ENCODE results near the gene MUSTN1. TPM values are rescaled to one million over a fixed set of nuclear protein-coding genes. Genes with fewer than 3 reads are reported as not detected.

Gene MUSTN1
- total and polyA plus RNA-seq, 2 of the 13 experiments (the other 11 are each of a cell fraction or from before 2014, with no cell fraction given): 0.84 to 1.4 TPM

- Histone ChIP-seq H3K9ac (ENCODE audit: insufficient read depth, low read depth, low read length) (no peak overlapping the region), H3K4me2 (ENCODE audit: low read depth, low read length) (no peak overlapping the region), H3K27ac (ENCODE audit: extremely low read length, insufficient read depth, low read length) (no peak overlapping the region), H3K79me2 (ENCODE audit: insufficient read depth, low read length) (no peaks in the 10 kb centered on the region), H3K4me1 (ENCODE audit: insufficient read depth, low read length) (peaks cover 7% of the 10 kb centered on the region), H2AFZ (ENCODE audit: low read length) (no peak overlapping the region), H3K4me3 (replicated peaks in 1 of 3; ENCODE audit: insufficient read depth in 1 of 3, low read depth in 2 of 3, low read length in 3 of 3) (no peak overlapping the region), H3K36me3 (replicated peaks in 1 of 2; ENCODE audit: control insufficient read depth in 1 of 2, insufficient read depth in 2 of 2, low read length in 2 of 2) (0 out of 5 replicates have a peak, but pooled peaks cover 0 to 3% of the 10 kb centered on the region in 2 experiments), H4K20me1 (ENCODE audit: insufficient read depth, low read length) (no peaks in the 10 kb centered on the region), H3K9me3 (ENCODE audit: low read length) (no peaks in the 10 kb centered on the region), H3K27me3 (ENCODE audit: control insufficient read depth in 1 of 2, insufficient read depth in 2 of 2, low read length in 2 of 2) (no peaks in the 10 kb centered on the region)
- 91% methylated on average over 4 of the region's 4 CpGs for whole genome bisulfite sequencing (ENCODE audit: low lambda C conversion rate)
- FAIRE-seq (no peak), DNase-seq (ENCODE audit: low spot score) (no peak), ATAC-seq (peak; percentile 85)
- in situ Hi-C loops (cut with HindIII; ENCODE audit: extremely low pct_ligation_motif_present, low pct_unique_long_range_greater_than_20kb): no loop called here
- ChIA-PET CTCF (ENCODE audit: low intra/inter-chr PET ratio, low total read pairs) (no interaction called here), POLR2A (no interaction called here)
- TF ChIP-seq CTCF (CRISPR knock-in tag; IDR thresholded peaks at IDR 0.05) (peak; percentile 25; the same call in 1 of the 2 replicates), SMC3 (IDR thresholded peaks at IDR 0.05; ENCODE audit: low read length) (peak; percentile 7; the same call in 1 of the 2 replicates), STAG1 (CRISPR knock-in tag; IDR thresholded peaks at IDR 0.05) (0 out of 2 replicates have a peak, but pooled peaks have one; percentile 18), RARG (CRISPR knock-in tag; IDR thresholded peaks at IDR 0.05; ENCODE audit: low read depth) (no peak)
- TF ChIP-seq, protein P1, sequence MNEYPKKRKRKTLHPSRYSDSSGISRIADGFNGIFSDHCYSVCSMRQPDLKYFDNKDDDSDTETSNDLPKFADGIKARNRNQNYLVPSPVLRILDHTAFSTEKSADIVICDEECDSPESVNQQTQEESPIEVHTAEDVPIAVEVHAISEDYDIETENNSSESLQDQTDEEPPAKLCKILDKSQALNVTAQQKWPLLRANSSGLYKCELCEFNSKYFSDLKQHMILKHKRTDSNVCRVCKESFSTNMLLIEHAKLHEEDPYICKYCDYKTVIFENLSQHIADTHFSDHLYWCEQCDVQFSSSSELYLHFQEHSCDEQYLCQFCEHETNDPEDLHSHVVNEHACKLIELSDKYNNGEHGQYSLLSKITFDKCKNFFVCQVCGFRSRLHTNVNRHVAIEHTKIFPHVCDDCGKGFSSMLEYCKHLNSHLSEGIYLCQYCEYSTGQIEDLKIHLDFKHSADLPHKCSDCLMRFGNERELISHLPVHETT (CRISPR knock-in tag; conservative IDR thresholded peaks at IDR 0.05): no peak
- intact Hi-C loops (cut with micrococcal nuclease; ENCODE audit: unreplicated experiment): no loop called here
- no TSS peak for BruUV-seq (replicated peaks)
Observed at GRCh38 chr3:52879090-52879489, 44.3 kb upstream of the MUSTN1 start.

DNA sequence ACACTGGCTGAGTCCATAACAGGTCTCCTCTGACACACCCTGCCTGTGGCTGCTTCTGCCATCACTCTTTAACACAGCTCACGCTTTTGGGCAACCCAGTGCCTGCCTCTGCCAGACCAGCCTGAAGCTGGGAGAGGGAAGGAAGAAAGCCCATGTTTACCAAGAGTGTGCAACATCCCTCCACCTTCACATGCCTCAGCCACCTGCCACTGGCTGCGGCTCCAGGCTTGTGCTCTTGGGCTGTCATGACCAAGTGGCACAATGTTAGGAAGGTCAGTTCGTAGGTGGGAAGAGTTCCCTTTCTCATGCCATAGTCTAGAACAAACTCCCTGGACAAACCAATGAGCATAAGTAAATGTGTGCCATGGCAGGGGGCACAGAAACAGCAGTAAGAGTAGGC is 42.3 kb upstream of the MUSTN1 start:
- no peak overlapping the region for H3K4me2 ChIP-seq (ENCODE audit: low read depth, low read length)
- BruUV-seq (replicated peaks): no TSS peak
- no peak for TF ChIP-seq ATF1 (CRISPR knock-in tag; IDR thresholded peaks at IDR 0.05)
- TF ChIP-seq, protein P2, sequence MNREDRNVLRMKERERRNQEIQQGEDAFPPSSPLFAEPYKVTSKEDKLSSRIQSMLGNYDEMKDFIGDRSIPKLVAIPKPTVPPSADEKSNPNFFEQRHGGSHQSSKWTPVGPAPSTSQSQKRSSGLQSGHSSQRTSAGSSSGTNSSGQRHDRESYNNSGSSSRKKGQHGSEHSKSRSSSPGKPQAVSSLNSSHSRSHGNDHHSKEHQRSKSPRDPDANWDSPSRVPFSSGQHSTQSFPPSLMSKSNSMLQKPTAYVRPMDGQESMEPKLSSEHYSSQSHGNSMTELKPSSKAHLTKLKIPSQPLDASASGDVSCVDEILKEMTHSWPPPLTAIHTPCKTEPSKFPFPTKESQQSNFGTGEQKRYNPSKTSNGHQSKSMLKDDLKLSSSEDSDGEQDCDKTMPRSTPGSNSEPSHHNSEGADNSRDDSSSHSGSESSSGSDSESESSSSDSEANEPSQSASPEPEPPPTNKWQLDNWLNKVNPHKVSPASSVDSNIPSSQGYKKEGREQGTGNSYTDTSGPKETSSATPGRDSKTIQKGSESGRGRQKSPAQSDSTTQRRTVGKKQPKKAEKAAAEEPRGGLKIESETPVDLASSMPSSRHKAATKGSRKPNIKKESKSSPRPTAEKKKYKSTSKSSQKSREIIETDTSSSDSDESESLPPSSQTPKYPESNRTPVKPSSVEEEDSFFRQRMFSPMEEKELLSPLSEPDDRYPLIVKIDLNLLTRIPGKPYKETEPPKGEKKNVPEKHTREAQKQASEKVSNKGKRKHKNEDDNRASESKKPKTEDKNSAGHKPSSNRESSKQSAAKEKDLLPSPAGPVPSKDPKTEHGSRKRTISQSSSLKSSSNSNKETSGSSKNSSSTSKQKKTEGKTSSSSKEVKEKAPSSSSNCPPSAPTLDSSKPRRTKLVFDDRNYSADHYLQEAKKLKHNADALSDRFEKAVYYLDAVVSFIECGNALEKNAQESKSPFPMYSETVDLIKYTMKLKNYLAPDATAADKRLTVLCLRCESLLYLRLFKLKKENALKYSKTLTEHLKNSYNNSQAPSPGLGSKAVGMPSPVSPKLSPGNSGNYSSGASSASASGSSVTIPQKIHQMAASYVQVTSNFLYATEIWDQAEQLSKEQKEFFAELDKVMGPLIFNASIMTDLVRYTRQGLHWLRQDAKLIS (CRISPR knock-in tag; IDR thresholded peaks at IDR 0.05): no peak
- TF ChIP-seq, protein P3, sequence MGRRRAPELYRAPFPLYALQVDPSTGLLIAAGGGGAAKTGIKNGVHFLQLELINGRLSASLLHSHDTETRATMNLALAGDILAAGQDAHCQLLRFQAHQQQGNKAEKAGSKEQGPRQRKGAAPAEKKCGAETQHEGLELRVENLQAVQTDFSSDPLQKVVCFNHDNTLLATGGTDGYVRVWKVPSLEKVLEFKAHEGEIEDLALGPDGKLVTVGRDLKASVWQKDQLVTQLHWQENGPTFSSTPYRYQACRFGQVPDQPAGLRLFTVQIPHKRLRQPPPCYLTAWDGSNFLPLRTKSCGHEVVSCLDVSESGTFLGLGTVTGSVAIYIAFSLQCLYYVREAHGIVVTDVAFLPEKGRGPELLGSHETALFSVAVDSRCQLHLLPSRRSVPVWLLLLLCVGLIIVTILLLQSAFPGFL (CRISPR knock-in tag; IDR thresholded peaks at IDR 0.05): no peak

More for the DNA sequence above, 42.3 kb upstream of the MUSTN1 start:
- H3K4me3 ChIP-seq (replicated peaks in 1 of 3; ENCODE audit: insufficient read depth in 1 of 3, low read depth in 2 of 3, low read length in 3 of 3): no peak overlapping the region
- ATAC-seq: no peak
- 97% methylated on average over 3 of the region's 3 CpGs for WGBS (ENCODE audit: low lambda C conversion rate)
- POLR2A ChIA-PET: no interaction called here
- no peaks in the 10 kb centered on the region for H4K20me1 ChIP-seq (ENCODE audit: insufficient read depth, low read length)
- no peak overlapping the region for H3K27ac ChIP-seq (ENCODE audit: extremely low read length, insufficient read depth, low read length)
- H3K79me2 ChIP-seq (ENCODE audit: insufficient read depth, low read length): no peaks in the 10 kb centered on the region
- no peak for DNase-seq (ENCODE audit: low spot score)
- intact Hi-C loops (cut with micrococcal nuclease; ENCODE audit: unreplicated experiment): no loop called here
- H3K9ac ChIP-seq (ENCODE audit: insufficient read depth, low read depth, low read length): no peak overlapping the region
- H3K36me3 ChIP-seq (replicated peaks in 1 of 2; ENCODE audit: control insufficient read depth in 1 of 2, insufficient read depth in 2 of 2, low read length in 2 of 2): 0 out of 5 replicates have a peak, but pooled peaks cover 0 to 3% of the 10 kb centered on the region in 2 experiments
- no peaks in the 10 kb centered on the region for H3K27me3 ChIP-seq (ENCODE audit: control insufficient read depth in 1 of 2, insufficient read depth in 2 of 2, low read length in 2 of 2)
- H2AFZ ChIP-seq (ENCODE audit: low read length): no peak overlapping the region
- peaks cover 15% of the 10 kb centered on the region for H3K4me1 ChIP-seq (ENCODE audit: insufficient read depth, low read length)
- in situ Hi-C loops (cut with HindIII; ENCODE audit: extremely low pct_ligation_motif_present, low pct_unique_long_range_greater_than_20kb): no loop called here
- CTCF ChIA-PET (ENCODE audit: low intra/inter-chr PET ratio, low total read pairs): no interaction called here
- FAIRE-seq: no peak
- H3K9me3 ChIP-seq (ENCODE audit: low read length): no peaks in the 10 kb centered on the region
